Eye (tissue), 1 donor: ENCODE results near the gene LIN28A.

ENCODE experiments used
- DNase-seq: peaks from one replicate; pipeline ENCODE4 v3.0.0-alpha.2; 2015

LIN28A gene

GRCh38 chr1:26440259-26440658, 29.6 kb downstream of the LIN28A start:
- DNase-seq: no peak

- no peak for DNase-seq
Observed at GRCh38 chr1:26449868-26450267, 39.3 kb downstream of the LIN28A start.

GRCh38 chr1:26450908-26451307, 40.3 kb downstream of the LIN28A start:
- DNase-seq: no peak

GRCh38 chr1:26452459-26453183, 42.0 kb downstream of the LIN28A start:
- no peak for DNase-seq

GRCh38 chr1:26459148-26459547, 48.5 kb downstream of the LIN28A start:
- no peak for DNase-seq

GRCh38 chr1:26459573-26460031, 49.0 kb downstream of the LIN28A start:
- DNase-seq: no peak

GRCh38 chr1:26468911-26469310, 58.3 kb downstream of the LIN28A start:
- no peak for DNase-seq

GRCh38 chr1:26469558-26469957, 58.9 kb downstream of the LIN28A start:
- DNase-seq: no peak

- no peak for DNase-seq
Observed at GRCh38 chr1:26470878-26471497, 60.4 kb downstream of the LIN28A start.

GRCh38 chr1:26471498-26472319, 61.1 kb downstream of the LIN28A start:
- DNase-seq: peak; percentile 94

GRCh38 chr1:26472320-26472900, 61.8 kb downstream of the LIN28A start, which contains the start of gene HMGN2:
Gene HMGN2, plus strand, starts transcription at chr1:26472440. Its CDS starts 173 bp downstream, at chr1:26472613.
- peak; percentile 97 for DNase-seq

- peak; percentile 97 for DNase-seq
Observed at GRCh38 chr1:26472901-26473845, 62.6 kb downstream of the LIN28A start.

- DNase-seq: no peak
Observed at GRCh38 chr1:26474818-26475217, 64.2 kb downstream of the LIN28A start.

GRCh38 chr1:26475989-26476388, 65.4 kb downstream of the LIN28A start:
- no peak for DNase-seq

GRCh38 chr1:26476958-26477357, 66.3 kb downstream of the LIN28A start:
- no peak for DNase-seq

- no peak for DNase-seq
Observed at GRCh38 chr1:26477446-26478152, 67.0 kb downstream of the LIN28A start.

- no peak for DNase-seq
Observed at GRCh38 chr1:26478159-26478558, 67.5 kb downstream of the LIN28A start.

- DNase-seq: no peak
Observed at GRCh38 chr1:26478988-26479387, 68.4 kb downstream of the LIN28A start.
